Immature natural killer cell (primary cell): Measurements from ENCODE around the gene DCAF10. TPM values are rescaled to one million over a fixed set of nuclear protein-coding genes. Genes with fewer than 3 reads are reported as not detected.
A peak's percentile ranks its signal among the peaks of the same experiment; 100 is the strongest.
"Not testable (repeated sequence)": the region's sequence is repeated elsewhere in the genome, so short reads cannot be mapped to it uniquely, and the experiment has no call there.

Source experiments
- DNase-seq, 3 donors: peaks; one replicate each; pipeline ENCODE4 v3.0.0; 2022; ENCODE audit warnings: mixed read lengths in 1 of 3
- H3K27ac Mint-ChIP-seq, 6 donors: one replicate each; pipeline ENCODE4 v1.8.0; 2020; ENCODE audit warnings: mixed read lengths in 6 of 6, mild to moderate bottlenecking in 5 of 6, inconsistent platforms in 4 of 6, moderate library complexity in 3 of 6
- H3K27me3 Mint-ChIP-seq, 3 donors: one replicate each; pipeline ENCODE4 v1.8.0; 2020 to 2021; ENCODE audit warnings: low read depth in 3 of 3, mild to moderate bottlenecking in 3 of 3, mixed read lengths in 3 of 3, moderate library complexity in 3 of 3, inconsistent platforms in 1 of 3
- H3K36me3 Mint-ChIP-seq, 3 donors: one replicate each; pipeline ENCODE4 v1.8.0; 2020; ENCODE audit warnings: mixed read lengths in 3 of 3, inconsistent platforms in 2 of 3, mild to moderate bottlenecking in 2 of 3
- H3K4me1 Mint-ChIP-seq, 2 donors: one replicate each; pipeline ENCODE4 v1.8.0; 2020; ENCODE audit warnings: inconsistent platforms in 2 of 2, mild to moderate bottlenecking in 2 of 2, mixed read lengths in 2 of 2, moderate library complexity in 1 of 2
- H3K4me3 Mint-ChIP-seq, 5 donors: one replicate each; pipeline ENCODE4 v1.8.0; 2020; ENCODE audit warnings: mild to moderate bottlenecking in 5 of 5, mixed read lengths in 5 of 5, inconsistent platforms in 3 of 5, moderate library complexity in 3 of 5
- H3K9me3 Mint-ChIP-seq, 6 donors: one replicate each; pipeline ENCODE4 v1.8.0; 2020; ENCODE audit warnings: mild to moderate bottlenecking in 6 of 6, mixed read lengths in 6 of 6, inconsistent platforms in 4 of 6, moderate library complexity in 3 of 6
- polyA plus RNA-seq, 3 donors: library from polyadenylated mRNA; unstranded; fragments of 300-500 nt; fragmentation: Illumina TruSeq; gene quantifications; one replicate each; pipeline ENCODE4 v1.2.3, GENCODE V29; 2021

DCAF10 gene, protein sequence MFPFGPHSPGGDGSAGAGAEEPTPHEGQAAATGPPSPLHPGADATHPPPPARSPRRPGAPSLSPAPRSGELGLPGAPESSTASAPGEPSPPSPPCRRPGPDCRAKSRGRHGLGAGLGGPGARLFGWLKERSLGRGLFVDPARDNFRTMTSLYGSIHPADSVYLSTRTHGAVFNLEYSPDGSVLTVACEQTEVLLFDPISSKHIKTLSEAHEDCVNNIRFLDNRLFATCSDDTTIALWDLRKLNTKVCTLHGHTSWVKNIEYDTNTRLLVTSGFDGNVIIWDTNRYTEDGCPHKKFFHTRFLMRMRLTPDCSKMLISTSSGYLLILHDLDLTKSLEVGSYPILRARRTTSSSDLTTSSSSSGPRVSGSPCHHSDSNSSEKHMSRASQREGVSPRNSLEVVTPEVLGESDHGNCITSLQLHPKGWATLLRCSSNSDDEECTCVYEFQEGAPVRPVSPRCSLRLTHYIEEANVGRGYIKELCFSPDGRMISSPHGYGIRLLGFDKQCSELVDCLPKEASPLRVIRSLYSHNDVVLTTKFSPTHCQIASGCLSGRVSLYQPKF
- 10 to 100 TPM; 16.2 to 31.0 (median 28.4) TPM for polyA plus RNA-seq

DNA sequence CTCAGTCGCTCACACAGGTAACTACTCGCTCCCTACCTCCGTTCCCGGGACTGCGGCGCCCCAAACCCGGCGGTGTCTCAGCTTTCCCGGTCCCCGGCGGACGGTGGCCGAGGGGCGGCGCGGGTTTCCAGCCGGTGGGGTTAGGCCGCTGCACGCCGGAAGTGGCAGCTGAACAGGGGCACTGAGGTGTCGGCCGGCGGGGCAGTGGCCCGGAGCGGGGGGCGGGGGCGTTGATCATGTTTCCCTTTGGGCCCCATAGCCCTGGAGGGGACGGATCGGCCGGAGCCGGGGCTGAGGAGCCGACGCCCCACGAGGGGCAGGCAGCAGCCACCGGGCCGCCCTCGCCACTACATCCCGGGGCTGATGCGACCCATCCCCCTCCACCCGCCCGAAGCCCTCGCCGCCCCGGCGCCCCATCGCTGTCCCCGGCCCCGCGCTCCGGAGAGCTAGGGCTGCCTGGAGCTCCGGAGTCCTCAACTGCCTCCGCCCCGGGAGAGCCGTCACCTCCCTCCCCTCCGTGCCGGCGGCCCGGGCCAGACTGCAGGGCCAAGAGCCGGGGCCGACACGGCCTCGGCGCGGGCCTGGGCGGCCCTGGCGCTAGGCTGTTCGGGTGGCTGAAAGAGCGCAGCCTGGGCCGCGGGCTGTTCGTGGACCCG, at the start of gene DCAF10:
Gene DCAF10 (plus strand): TSS at position 167 of the 656 bp plus-strand sequence. CDS start 70 bp downstream, at position 237.
- H3K27me3 Mint-ChIP-seq: peaks cover 6 to 16% (median 11%) of the 10 kb centered on the region in 3 donors
- peaks cover 35 to 51% of the 10 kb centered on the region in 2 donors for H3K4me1 Mint-ChIP-seq
- peak within 1 kb of the TSS; percentile 89 to 94 (median 91) for H3K4me3 Mint-ChIP-seq
- no peaks in the 10 kb centered on the region for H3K9me3 Mint-ChIP-seq
- peak within 1 kb of the TSS; percentile 83 to 96 (median 94) for H3K27ac Mint-ChIP-seq
- H3K36me3 Mint-ChIP-seq: peaks cover 0 to 9% (median 0%) of the 10 kb centered on the region in 3 donors
- DNase-seq: peak; percentile 89 to 90 (median 89)

DNA sequence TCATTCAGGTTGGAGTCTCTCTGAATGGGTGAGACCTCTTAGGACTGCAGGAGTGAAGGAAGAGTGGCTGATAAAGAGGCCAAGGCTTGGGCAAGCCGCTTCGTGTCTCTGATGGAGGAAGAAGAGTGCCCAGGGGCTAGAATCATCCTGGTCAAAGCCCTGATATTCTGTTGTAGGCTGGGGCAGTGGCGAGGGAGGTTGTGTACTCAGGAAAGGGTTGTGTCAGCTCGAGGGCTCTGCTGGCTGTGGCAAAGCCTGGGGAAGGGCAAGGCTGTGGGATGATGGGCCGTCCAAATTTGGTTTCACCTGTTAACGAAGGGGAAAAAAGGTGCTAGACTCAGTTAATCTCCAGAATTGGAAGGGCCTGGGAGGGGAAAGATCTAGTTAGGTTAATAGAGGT, 49.4 kb upstream of the DCAF10 start:
- H3K4me1 Mint-ChIP-seq: peaks cover 28 to 36% of the 10 kb centered on the region in 2 donors
- peaks cover 0 to 12% (median 2%) of the 10 kb centered on the region in 3 donors for H3K27me3 Mint-ChIP-seq
- no peaks in the 10 kb centered on the region for H3K9me3 Mint-ChIP-seq
- peak overlapping the region in 2 of 6 donors; percentile 34 to 55 for H3K27ac Mint-ChIP-seq
- H3K36me3 Mint-ChIP-seq: no peaks in the 10 kb centered on the region
- H3K4me3 Mint-ChIP-seq: peak overlapping the region; percentile 11 to 64 (median 28)
- DNase-seq: no peak

DNA sequence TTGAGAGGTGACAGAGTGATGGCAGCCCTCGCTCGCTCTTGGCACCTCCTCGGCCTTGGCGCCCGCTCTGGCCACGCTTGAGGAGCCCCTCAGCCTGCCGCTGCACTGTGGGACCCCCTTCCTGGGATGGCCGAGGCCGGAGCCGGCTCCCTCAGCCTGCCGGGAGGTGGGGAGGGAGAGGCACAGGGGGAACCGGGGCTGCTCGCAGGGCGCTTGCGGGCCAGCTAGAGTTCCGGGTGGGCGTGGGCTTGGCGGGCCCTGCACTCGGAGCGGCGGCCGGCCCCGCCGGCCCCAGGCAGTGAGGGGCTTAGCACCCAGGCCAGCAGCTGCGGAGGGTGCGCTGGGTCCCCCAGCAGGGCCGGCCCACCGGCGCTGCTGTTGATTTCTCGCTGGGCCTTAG, 48.9 kb upstream of the DCAF10 start:
- not testable (repeated sequence) for H3K27ac Mint-ChIP-seq, H3K36me3 Mint-ChIP-seq, DNase-seq, H3K4me3 Mint-ChIP-seq, H3K9me3 Mint-ChIP-seq
- Mint-ChIP-seq H3K27me3 (peaks cover 0 to 12% (median 2%) of the 10 kb centered on the region in 3 donors), H3K4me1 (peaks cover 28 to 38% of the 10 kb centered on the region in 2 donors)

DNA sequence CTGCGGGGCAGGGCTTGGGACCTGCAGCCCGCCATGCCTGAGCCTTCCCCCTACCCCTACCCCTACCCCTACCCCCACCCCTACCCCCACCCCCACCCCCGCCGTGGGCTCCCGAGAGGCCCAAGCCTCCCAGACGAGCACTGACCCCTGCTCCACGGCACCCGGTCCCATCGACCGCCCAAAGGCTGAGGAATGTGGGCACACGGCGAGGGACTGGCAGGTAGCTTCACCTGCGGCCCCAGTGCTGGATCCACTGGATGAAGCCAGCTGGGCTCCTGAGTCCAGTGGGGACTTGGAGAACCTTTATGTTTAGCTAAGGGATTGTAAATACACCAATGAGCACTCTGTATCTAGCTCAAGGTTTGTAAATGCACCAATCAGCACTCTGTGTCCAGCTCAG, 48.5 kb upstream of the DCAF10 start:
- Mint-ChIP-seq H3K27me3 (peaks cover 0 to 10% (median 2%) of the 10 kb centered on the region in 3 donors), H3K4me3 (peak overlapping the region in 2 of 5 donors; percentile 90 to 98), H3K4me1 (peaks cover 28 to 39% of the 10 kb centered on the region in 2 donors)
- H3K9me3 Mint-ChIP-seq, H3K36me3 Mint-ChIP-seq, H3K27ac Mint-ChIP-seq, DNase-seq: not testable (repeated sequence)

DNA sequence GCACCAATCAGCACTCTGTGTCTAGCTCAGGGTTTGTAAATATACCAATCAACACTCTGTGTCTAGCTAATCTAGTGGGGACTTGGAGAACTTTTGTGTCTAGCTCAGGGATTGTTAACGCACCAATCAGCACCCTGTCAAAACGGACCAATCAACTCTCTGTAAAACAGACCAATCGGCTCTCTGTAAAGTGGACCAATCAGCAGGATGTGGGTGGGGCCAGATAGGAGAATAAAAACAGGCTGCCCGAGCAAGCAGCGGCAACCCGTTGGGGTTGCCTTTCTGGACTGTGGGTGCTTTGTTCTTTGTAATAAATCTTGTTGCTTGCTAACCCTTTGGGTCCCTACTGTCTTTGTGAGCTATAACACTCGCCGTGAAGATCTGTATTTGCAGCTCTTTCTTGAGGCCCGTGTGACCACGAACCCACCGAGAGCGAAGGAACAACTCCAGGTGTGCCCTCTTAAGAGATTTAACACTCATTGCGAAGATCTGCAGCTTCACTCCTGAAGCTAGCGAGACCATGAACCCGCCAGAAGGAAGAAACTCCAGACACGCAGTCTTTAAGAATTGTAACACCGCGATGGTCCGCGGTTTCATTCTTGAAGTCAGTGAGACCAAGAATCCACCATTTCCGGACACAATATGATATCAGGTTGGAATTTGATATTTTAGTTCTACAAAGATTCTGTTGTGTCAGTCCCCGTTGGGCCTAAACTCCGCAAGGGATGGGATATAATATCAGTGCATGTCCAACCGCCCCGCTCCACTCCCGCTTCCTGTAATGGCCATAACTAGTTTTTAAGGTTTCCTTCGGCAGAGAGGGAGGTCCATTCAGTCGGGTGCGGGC, 47.7 kb upstream of the DCAF10 start:
- H3K27me3 Mint-ChIP-seq: peaks cover 0 to 10% (median 2%) of the 10 kb centered on the region in 3 donors
- no peak for DNase-seq
- H3K27ac Mint-ChIP-seq: peak overlapping the region; percentile 90 to 95 (median 92)
- no peaks in the 10 kb centered on the region for H3K36me3 Mint-ChIP-seq
- H3K9me3 Mint-ChIP-seq: no peaks in the 10 kb centered on the region
- peaks cover 28 to 44% of the 10 kb centered on the region in 2 donors for H3K4me1 Mint-ChIP-seq
- peak overlapping the region; percentile 90 to 98 (median 98) for H3K4me3 Mint-ChIP-seq

DNA sequence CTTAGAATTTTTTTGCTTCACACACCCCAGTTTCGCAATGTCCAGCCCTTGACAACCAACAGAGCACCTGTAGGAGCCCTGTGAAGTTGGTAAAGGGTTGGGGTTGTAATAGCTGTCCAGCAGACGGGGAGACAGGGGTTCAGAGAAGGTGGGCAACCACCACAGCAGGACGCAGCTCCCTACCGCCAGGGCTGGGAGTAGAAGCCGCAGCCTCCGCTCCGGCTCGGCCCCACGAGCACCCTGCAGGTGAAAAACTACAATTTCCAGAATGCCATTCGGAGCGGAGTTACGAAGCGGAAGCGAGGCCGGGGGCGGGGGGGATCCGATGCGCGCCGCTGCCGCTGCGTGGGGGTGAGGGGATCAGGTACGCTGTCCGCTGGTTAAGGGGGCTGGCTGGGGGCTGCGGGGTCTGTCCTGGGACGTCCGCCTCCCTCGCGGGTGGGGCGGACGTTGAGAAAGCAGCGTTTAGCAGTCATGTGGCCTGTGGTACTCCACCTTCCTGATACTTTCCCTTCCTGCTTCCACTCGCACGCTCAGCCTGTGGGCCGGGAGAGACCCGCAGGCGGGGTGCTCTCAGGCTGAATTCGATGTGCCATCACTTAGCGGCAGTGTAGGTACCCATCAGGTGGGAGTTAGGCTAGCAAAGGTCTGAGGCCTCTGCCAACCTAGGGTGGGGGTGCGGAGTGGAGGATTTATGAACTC, 47.0 kb upstream of the DCAF10 start, which contains the start of gene TRMT10B:
Gene TRMT10B (plus strand): TSS at position 317 of the 702 bp plus-strand sequence. CDS start 8,127 bp downstream, outside the sequence.
- peaks cover 28 to 44% of the 10 kb centered on the region in 2 donors for H3K4me1 Mint-ChIP-seq
- peak within 1 kb of the TSS; percentile 90 to 95 (median 92) for H3K27ac Mint-ChIP-seq
- no peaks in the 10 kb centered on the region for H3K36me3 Mint-ChIP-seq
- peak within 1 kb of the TSS; percentile 90 to 98 (median 98) for H3K4me3 Mint-ChIP-seq
- DNase-seq: peak; percentile 58 to 67 (median 65)
- H3K9me3 Mint-ChIP-seq: no peaks in the 10 kb centered on the region
- peaks cover 0 to 10% (median 2%) of the 10 kb centered on the region in 3 donors for H3K27me3 Mint-ChIP-seq

DNA sequence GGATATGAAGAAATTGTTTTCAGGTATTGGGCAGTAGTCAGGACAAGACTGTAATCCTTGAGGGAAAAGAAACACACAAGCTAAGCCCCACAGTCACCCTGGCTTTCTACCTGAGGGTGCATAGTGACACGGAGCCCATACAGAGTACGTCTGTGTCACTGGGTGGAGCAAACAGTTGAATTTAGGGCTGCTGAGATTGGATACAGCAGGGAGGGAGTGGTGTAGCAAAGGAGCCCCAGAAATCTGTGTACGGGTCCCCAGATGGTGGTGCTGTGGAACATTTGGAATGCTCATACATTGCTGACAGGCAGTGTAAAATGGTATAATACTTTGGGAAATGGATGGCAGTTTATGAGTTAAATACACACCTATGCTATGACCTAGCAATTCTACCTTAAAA, 41.9 kb upstream of the DCAF10 start:
- Mint-ChIP-seq H3K9me3 (no peaks in the 10 kb centered on the region), H3K27ac (peak overlapping the region in 1 of 6 donors; percentile 45), H3K4me3 (no peak overlapping the region), H3K27me3 (peaks cover 0 to 2% (median 0%) of the 10 kb centered on the region in 3 donors), H3K4me1 (peaks cover 19 to 30% of the 10 kb centered on the region in 2 donors), H3K36me3 (peaks cover 0 to 6% (median 6%) of the 10 kb centered on the region in 3 donors)
- no peak for DNase-seq

DNA sequence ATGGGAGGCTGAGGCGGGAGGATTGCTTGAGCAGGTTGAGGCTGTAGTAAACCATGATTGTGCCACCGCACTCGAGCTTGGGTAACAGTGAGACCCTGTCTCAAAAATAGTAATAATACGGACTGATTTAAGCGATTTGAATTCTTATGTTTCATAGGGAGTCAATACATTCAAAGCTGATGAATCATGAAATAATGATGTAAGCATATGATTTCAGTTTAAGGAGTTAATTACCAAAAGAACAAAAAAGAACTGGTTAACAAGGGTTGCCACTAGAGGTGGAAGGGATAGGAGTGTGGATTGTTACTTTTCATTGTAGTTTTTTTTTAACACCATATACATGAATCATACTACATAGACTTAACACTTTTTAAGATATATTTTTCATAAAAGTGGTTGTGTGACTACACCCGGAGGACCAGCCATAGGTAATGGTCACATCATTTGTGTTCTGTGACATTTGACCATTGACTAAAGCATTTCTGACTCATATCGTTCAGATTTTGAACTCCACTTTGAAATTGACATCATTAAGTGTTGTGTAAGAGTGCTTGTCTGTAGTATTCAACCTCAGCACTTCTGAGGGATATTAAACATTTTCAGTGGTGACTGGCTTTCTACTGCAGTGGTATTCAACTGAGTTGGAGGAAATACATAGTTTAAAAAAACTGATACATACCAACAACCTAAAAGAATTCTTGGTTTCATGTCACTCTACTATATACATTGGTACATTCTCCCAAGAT, 40.0 kb upstream of the DCAF10 start:
- Mint-ChIP-seq H3K4me3 (no peak overlapping the region), H3K27me3 (no peaks in the 10 kb centered on the region), H3K9me3 (no peaks in the 10 kb centered on the region), H3K27ac (no peak overlapping the region), H3K36me3 (peaks cover 5 to 13% (median 9%) of the 10 kb centered on the region in 3 donors), H3K4me1 (peaks cover 4 to 14% of the 10 kb centered on the region in 2 donors)
- no peak for DNase-seq

DNA sequence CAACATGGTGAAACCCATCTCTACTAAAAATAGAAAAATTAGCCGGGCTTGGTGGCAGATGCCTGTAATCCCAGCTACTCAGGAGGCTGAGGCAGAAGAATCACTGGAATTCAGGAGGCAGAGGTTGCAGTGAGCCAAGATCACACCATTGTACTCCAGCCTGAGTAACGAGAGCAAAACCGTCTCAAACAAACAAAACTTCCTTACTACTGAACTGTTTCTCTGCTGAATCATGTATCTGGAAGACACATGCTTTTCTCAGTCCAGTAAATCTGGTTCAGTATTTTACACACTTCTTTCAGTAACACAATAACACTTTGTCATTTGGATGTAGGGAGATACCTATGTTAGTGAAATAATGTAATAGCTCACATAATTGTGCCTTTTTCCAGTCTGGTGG, 39.1 kb upstream of the DCAF10 start:
- H3K9me3 Mint-ChIP-seq: no peaks in the 10 kb centered on the region
- no peaks in the 10 kb centered on the region for H3K27me3 Mint-ChIP-seq
- H3K36me3 Mint-ChIP-seq: peaks cover 7 to 15% (median 9%) of the 10 kb centered on the region in 3 donors
- no peak for DNase-seq
- H3K4me3 Mint-ChIP-seq: no peak overlapping the region
- no peak overlapping the region for H3K27ac Mint-ChIP-seq
- H3K4me1 Mint-ChIP-seq: peaks cover 4 to 6% of the 10 kb centered on the region in 2 donors

DNA sequence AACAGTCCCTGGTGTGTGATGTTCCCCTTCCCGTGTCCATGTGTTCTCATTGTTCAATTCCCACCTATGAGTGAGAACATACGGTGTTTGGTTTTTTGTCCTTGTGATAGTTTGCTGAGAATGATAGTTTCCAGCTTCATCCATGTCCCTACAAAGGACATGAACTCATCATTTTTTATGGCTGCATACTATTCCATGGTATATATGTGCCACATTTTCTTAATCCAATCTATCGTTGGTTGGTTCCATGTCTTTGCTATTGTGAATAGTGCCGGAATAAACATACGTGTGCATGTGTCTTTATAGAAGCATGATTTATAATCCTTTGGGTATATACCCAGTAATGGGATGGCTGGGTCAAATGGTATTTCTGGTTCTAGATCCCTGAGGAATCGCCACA, 35.3 kb upstream of the DCAF10 start:
- not testable (repeated sequence) for DNase-seq, H3K27ac Mint-ChIP-seq
- H3K36me3 Mint-ChIP-seq: peaks cover 9 to 29% (median 10%) of the 10 kb centered on the region in 3 donors

DNA sequence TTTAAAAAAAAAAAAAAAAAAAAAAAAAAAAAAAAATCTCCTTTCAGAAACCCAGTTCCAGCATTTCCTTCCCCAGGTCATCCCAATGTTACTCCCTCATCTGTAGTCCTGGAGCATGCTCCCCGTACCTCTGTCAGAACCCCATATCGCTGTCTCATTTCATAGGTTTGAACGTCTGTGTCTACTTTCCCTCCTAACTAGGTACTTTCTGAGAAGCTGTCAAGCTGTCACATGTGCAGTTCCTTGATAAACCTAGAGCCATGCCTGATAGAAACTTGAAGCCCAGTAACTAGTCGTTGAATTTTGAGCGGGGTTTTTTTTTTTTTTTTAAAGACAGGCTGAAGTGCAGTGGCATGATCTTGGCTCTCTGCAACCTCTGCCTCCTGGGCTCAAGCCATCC, 31.3 kb upstream of the DCAF10 start:
- Mint-ChIP-seq H3K27me3 (peaks cover 0 to 2% (median 1%) of the 10 kb centered on the region in 3 donors), H3K9me3 (no peaks in the 10 kb centered on the region), H3K4me3 (no peak overlapping the region), H3K36me3 (peaks cover 3 to 30% (median 12%) of the 10 kb centered on the region in 3 donors), H3K27ac (no peak overlapping the region), H3K4me1 (no peaks in the 10 kb centered on the region)
- no peak for DNase-seq

More for the DNA sequence above, 35.3 kb upstream of the DCAF10 start:
- not testable (repeated sequence) for H3K4me1 Mint-ChIP-seq, H3K9me3 Mint-ChIP-seq, H3K4me3 Mint-ChIP-seq, H3K27me3 Mint-ChIP-seq

DNA sequence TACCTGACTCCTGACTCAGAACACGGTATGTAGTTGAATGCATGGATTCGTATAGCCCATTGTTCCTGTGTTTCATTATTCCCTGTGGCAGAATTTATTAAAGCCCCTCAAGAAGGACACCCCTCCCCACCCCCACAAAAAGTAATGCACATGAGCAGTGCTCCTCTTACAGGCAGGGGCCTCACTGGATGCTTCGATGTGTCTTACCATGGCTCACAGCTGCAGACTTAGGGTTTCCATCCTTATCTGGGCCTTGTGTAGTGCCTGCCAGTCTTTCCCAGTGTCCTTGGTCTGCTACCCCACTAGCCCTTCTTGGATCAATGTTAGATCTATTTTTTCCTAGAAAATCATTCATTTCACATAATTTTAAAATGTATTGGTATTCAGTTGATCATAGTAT, 30.6 kb upstream of the DCAF10 start:
- peaks cover 0 to 2% of the 10 kb centered on the region in 2 donors for H3K4me1 Mint-ChIP-seq
- H3K9me3 Mint-ChIP-seq: no peaks in the 10 kb centered on the region
- no peak overlapping the region for H3K4me3 Mint-ChIP-seq
- H3K36me3 Mint-ChIP-seq: peaks cover 8 to 32% (median 14%) of the 10 kb centered on the region in 3 donors
- DNase-seq: no peak
- peak overlapping the region in 1 of 6 donors; percentile 65 for H3K27ac Mint-ChIP-seq
- H3K27me3 Mint-ChIP-seq: peaks cover 0 to 2% (median 1%) of the 10 kb centered on the region in 3 donors
